SKM-1 treated with dmso at 0.1 percent for 144 hours (cell line): ENCODE results near the gene HOXA9.
A peak's percentile ranks its signal among the peaks of the same experiment; 100 is the strongest.

ENCODE experiments used
- DNase-seq: peaks from one replicate; lab custom pipeline; 2025; ENCODE audit not compliant: unreplicated experiment; lab: John Stamatoyannopoulos, UW

The HOXA9 gene

DNA sequence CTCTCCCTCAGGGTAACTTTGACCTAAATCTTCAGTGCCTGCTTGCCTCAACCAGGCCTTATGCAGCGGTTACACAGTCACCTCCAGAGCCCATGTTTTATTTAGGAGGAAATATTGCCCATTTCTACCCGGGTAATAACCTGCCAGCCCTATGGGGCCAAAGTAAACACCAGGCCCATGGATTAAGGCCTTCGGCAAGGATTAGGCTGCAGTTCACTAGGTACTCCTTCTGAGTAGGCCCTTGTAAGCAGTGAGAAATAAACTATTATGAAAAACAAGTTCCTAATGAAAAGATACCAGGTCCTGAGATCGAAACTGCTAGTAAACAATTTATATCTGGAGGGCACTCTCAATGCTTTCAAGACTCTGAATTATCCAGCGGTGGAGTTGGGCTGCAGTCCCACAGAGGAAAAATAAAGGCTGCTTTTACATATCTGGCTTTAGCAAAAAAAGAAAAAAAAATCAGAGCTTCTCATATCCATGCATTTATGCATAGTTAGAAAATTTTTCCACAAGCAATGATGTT lies 12.5 kb upstream of the HOXA9 start:
- no peak for DNase-seq

DNA sequence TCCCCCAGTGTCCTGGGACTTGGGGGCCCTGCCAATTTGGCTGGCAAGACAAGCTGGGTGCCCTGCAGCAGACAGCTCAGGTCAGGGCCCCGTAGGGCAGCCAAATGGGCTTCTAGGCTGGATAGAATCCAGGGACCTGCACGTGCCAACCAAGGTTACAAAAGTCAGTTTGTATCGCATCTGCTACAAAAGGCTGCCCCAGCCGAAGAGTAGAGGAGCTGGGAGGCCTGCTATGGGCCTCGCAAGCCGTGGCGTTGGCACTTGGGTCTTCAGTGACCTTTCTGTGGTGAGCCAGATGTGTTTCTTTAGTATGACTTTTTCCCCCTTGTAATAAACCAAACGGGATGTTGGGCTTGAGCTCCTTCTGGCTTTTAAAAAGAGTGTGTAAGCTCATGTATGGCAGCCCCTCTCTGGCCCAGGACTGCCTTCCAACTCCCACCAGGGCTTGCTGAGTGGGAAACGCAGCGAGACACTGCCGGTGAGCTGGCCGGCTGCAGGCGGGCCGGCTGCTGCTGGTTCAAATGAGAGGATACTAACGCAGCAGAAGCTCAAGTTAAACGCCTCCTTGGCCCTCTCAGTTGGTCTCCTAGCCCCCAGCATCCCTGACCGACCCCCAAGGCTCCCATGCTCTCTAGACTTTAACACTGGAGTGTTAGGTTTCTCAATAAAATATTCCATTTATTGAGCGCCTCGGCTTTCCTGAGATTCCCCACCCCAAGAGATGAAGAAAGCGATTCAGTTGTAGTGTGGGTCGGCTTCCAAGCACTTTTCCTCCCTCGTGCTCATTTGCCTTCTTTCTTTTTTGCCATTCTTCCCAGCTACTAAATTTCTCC lies 11.8 kb upstream of the HOXA9 start:
- no peak for DNase-seq

DNA sequence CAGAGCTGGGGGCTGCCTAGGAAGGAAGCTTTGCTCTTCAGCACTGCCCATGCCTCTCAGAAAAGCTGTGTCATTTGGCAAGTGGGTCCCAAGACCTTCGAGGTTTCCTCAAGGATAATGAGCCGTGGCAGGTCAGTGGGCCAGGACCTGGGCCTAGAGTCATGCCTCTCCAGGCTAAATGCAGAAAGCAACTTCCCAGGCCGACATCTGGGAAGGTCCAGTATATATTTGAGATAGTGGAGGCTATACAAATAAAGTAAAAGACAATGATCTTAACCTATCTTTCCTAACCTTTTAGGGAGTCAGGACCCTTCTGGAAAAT lies 11.1 kb upstream of the HOXA9 start:
- no peak for DNase-seq

DNA sequence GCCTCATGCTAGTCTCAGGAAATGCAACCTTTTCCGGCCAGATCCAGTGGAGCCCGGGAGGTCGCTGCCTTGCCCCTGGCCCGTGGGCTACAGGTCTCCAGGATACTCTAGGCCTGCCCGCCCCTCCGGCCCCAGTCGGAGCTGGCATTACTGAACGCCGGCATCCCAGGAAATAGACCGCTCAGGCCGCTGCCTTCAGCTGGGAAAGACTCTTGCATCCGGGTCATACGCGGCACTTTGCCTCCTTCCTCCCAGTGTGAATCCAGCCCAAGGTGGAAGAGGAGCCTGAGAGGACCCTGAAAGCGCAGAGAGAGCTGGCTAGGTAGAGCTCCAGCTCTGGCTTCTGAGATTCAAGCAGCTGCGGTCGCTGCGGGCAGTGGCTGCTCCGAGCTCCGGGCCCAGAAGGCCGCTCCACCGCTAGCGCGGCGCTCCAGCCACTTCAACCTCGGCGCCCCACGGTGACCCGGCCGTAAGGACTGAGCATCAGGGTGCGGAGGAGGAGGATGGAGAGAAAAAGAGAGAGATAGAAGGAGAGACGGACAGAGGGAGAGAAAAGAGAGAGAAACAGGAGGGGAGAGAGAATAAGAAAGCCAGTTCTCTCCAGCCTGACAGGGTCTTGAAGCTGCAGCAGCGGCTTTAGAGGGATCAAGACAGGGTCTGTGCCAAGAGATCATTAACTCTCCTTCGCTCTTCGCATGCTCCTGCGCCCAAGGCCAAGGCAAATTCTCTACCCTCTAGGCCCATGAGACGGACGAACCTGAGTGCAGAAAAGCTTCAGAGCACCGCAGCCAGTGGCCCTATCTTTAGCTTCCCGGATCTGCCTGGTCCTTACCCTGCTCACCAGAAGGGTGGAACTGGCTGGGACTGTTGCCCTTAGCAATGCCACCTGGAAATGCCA lies 10.5 kb upstream of the HOXA9 start:
- no peak for DNase-seq

DNA sequence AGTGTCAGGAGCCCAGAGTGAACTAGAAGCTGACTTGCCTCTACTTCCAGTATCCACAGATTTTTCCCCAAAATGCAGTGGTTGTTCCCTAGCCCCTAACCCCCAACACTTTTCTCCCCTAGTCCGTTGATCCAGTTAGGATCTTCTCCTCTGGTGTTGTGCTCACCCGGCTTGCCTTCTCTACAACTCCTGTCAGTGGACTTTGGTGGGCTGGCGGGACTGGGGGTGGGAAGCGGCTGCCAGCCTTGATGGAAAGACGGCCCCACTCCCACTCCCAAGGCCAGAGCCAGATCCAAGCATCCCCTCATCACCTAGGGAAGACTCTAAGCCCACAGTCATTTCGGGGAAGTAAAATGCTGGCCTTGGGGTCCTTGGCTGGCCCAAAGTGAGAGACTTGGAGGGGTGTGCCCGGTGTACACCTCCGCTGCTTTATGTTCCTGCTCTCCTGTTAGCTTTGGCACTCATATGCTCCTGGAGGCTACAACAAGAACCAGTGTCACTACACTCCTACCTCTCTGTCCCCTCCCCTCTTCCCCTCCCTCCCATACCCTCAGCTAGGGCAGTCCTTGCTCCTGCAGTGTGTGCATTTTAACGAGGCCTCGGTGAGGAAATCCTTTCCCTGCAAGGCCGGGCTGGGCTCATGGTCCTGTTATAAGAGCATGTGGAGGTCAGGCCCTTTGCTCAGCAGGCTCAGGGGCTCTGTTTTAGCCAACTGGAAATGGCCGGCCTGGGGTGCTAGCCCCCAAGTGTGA lies 9.7 kb upstream of the HOXA9 start:
- no peak for DNase-seq

DNA sequence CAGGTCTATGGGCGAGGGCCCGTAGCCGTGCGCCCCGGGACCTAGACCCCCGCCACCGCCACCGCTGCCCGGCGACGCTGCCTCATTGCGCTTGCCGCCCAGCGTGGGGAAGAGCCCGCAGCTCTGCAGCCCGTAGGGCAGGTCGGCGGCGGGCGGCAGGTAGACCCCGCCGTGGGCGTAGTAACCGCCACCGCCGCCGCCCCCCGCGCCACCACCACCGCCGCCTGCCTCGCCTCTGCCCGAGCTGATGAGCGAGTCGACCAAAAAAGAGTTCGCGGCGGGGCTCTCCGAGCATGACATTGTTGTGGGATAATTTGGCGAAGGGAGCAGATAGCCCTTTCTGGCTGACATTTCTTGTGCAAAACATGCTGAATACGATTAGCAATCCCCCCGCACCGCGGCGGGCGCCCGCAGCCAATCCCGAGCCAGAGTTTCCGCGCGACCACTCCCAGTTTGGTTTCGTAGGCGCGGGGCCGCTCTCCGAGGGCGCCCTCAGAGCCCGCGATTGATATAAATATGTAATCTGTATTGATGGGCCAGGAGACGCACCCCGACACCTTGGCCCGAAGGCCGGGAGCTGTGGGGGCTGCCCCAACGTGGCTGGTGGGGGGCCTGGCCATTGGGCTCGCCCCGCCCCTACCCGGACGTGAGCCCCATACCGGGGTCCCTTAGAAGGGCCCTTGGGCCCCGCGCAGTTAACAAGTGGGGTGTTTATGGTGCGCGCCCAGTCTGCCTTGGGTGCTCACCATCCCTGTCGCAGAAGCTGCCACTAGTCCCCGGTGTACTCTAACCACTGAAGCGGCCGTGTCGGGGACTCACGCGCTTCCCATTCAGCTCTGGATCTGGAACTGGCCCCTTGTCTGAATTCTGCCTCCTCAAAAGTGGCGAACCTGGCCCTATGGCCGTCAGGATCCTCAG lies 8.9 kb upstream of the HOXA9 start, which contains the start of gene HOXA10:
Gene HOXA10 (minus strand): TSS at position 365 of the 918 bp plus-strand sequence. CDS start 14 bp downstream, at position 351.
- no peak for DNase-seq

DNA sequence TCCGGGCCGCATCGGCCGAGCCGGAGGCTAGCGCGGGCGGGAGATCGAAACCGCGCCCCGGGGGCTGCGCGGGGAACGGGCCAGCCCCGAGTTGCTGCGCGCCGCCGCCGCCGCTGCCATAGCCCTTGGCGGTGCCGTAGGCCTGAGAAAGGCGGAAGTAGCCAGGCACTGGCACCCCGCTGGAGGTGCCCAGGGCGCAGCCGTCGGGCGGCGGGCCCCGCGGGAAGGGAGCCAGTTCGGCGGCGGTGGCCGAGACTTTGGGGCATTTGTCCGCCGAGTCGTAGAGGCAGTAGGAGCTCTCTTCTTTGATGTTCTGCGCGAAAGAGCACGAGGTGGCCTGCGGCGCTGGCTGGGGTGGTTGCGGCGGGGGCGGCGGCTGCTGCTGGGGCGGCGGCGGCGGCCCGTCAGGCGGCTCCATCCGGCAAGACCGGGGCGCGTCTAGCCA lies 8.2 kb upstream of the HOXA9 start:
- DNase-seq, result peak; percentile 38

DNA sequence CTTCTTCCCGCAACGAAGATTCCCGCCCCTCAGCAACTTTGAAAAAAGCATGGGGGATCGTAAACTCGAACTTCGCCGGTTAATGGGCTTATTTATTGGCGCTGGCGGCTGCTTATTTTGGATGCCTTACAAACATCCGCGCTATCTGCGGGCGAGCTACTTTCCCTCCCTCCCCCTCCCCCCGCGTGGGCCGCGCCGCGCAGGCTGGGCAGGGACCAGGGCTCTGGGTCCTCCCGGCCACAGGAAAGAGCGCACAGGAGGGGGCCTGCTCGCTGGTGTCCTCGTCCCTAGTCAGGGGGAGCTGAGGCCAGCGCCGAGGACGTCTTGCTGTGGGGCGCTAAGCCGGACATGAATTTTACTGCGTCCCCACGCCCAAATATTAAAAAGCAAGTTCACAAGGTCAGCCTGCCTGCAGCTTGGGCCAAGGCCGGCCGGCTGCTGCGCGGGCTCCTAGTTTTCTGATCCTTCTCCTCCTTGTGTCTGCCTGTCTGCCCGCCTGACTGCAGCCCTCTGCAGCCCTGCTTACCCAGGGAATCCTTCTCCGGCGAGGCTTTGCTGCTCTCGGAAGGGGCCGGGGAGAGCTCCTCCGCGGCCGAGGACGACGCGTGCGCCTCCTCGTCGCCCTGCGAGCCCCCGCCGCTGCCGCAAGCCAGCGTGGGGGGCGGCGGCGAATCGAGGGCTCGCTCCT lies 7.6 kb upstream of the HOXA9 start:
- DNase-seq, result no peak

DNA sequence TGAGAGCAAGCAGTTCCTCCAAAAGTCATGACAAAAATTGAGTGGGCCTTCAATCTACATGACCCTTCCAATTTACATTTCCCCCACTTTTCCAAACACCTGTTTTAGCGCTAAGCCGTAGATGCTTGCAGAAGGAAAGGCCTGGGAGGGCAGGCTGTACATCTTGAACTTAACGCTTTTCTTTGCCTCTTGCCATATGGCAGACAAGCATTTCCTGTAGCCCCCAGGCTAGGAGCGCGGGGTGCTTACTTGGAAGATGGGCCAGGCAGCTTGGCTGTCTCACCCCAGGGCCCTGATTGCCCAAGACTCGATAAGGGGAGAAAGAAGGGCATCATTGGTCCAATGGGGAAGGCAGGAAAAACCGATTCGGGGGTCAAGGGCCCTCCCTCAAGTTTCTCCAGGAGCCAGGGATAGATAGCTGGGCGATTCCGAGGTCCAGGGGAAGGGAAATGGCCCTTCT lies 7.0 kb upstream of the HOXA9 start:
- no peak for DNase-seq

DNA sequence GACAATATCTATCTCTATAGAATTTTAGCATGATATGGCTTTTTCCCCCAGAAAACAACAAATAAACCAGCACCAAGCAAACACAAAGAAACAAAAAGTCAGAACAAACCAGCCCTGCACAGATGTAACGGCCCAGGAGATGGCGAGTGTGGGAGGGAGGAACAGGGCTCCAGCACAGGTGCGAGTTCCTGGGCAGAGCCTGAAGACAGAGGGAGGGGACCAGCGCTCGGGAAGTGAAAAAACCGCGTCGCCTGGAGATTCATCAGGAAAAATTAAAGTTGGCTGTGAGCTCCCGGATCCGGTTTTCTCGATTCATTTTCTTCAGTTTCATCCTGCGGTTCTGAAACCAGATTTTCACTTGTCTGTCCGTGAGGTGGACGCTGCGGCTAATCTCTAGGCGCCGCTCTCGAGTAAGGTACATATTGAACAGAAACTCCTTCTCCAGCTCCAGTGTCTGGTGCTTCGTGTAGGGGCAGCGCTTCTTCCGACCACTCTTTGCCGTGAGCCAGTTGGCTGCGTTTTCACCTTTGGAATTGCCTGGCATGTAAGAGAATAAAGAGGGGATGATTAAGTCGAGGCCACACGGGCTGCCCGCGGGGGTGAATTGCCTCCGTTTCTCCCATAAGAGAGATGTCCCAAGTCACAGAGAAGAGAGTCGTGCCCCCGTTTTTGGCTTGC lies 6.4 kb upstream of the HOXA9 start:
- peak; percentile 30 for DNase-seq

DNA sequence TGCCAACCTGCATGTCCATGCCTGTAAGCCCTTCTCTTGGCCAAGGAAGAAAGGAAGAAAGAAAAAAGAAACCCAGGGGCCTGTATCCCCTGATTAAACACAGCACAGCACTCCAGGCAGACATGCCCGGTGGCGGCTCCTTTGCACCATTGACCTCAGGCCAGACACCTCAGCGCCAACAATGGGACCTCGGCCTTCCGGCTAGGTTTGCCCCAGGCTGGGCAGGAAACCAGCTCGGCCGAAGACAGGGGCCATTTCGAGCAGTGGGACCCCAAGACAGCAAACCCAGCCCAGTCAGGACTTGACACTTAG lies 5.9 kb upstream of the HOXA9 start:
- no peak for DNase-seq

DNA sequence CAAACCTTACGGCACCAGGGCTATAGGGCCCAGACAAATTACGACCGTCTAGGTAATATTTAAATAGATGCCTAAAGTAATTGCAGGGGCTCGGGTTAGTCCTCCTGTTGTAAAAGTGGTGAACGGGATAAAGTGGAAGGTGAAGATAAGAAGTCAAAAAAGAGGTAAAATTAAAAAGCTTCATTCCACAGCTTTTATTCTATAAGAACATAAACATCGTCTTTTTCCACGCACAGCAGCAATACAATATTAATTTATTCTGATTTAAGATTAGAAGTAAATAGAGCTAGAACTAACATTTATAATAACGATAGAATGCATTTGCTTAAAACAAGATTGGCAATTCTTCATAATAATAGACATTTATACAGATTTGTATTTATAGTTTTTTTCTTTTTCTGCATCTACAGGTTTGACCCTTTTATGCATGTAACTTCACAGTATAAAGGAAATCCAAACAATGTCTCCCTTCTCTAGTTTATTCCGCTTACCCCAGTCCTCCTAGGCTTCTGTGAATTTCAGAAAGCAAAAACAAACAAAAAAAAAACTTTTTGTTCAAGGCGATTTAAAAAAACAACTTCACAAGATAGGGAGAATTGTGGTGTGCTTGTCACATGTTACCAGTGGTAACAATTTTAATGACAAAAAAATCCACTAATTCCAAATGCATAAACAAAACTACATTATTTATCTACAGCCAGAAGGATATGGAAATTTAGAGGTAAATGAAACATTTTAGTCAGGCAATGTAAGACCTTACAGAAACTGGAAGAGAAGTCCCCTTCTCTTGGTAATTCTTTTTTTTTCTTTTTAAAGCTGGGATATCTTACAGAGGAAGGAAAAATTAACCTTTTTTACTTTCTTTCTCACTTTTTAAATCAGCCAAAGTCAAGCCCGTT lies 5.3 kb upstream of the HOXA9 start:
- DNase-seq, result no peak

DNA sequence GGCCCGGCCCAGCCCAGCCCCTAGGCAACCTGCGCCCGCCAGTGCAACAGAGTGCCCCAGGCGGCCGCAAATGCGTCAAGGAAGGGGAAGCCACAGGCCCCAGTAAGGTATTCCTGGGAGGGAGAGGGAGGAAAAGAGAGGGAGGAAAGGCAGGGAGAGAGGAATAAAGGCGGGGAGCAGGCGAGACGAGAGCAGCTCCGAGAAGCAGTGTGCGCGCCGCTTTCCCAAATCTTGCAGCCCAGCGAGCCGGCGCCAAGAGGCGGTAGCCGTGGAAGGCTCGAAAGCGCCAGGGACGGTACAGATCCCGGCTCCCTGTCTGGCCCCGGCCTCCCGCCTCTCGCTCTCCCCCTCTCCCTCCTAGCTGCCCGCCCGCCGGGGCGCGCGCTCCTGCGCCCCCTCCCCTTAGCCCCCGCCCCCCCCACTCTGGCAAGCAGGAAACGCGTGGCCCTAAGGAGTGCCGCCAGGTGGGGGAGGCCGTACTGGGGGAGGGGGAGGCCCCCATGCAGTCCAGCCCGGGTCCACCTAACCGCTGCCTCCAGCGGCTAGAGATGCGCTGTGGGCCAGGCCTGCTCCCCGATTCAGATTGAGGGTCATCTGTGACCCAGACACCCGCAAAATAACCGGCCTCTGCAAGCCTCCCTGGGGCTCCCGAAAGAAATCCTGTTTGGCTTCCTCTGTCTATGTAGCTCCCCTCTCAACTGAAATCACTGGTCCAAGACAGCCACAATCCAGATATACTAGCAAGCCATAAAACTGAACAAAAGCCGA lies 4.5 kb upstream of the HOXA9 start:
- DNase-seq, result no peak

DNA sequence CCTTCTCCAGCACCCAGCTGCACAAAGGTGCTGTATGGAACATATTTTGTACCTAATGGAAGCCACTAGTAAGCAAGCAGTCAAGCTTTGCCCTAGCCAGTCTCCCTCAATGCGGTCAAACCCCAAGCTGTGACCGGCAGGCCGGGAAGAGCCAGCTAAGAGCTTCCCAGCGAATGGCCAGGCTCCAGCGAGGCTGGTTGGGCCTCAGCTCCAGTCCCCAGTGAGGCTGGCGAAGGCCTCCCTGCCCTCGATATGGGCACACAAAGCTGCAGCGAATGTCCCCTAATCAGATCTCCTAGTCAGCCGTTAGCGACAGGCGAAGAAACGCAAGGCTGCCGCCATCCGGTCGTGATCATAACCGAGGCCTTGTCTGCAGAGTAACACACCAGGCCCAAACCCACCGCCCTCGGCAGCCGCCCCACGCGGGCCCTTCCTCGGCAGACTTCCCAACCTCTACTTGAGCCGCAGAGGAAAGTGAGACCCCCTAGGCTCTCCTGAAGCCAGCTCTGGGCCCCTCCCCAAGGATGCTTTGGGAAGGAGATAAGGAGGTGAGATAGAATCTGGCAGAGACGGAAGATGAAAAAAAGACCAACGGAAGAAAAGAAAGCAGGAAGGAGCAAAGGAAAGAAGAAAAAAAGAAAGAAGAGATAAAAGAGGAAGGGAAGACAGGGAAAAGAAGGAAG lies 3.1 kb upstream of the HOXA9 start:
- DNase-seq, result peak; percentile 51

DNA sequence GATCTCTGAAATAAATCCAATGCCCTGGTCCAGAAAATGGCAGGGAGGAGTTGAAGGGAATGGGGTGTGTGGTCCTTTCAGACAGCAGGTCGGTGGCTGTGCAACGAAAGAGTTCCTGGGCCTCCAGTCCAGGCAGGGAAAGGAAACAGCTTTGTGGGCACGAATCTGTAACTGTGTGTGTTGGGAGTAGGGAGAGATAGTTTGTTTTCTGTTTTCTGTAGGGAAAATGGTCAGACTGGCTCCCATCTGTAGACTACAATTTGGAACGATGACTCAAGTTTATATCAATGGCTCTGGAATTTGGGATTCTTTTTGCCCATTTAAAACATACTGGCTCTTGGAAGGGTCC lies 2.6 kb upstream of the HOXA9 start:
- DNase-seq, result no peak

DNA sequence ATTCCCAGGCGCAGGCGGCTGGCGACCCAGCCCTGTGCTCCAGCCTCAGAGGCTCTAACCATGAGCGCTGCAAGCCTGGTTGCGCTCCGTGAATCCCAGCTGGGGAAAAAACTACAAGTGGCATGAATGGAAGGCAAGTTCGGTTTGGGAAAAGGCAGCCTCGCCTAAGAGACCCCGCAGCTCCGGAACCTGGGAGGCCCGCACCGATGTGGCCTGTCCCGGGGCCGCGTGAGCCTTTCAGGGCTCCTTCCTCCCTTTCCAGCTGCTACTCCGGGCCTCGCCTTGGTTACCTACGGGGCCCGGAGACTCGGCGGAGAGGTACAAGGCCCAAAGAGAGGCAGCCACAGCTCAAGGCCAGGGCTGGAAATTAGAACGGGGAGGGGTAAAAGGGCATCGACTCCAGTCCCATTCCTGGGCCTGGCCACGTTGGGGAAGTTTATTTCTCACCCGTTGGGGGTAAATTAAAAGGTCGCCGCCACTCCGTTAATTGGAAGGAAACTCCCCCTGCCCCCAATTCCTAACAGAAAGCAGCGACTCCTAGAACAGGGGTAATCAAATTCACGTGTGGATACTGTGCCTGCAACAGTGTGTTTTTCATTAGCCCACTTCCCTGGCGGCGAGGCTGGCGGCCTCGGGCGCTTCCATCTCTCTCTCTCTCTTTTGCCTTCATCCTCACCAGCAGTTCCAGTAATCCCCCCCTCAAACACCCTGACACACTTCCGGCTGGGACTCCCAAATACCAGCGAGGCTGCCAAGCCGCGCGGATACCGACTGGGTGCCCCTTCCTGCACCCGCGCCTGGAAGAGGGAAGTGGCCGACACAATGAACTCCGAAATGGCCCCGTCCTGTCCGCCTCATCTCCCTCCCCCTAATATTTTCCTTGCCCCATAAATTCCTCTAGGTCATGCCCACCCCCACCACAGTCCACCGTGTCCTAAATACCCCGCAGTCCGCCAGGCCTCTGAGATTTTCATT lies 1.5 kb upstream of the HOXA9 start:
- peak; percentile 54 for DNase-seq
